RCC 7860 (cell line): ENCODE results near the gene MROH8.
"Not testable (repeated sequence)": the region's sequence is repeated elsewhere in the genome, so short reads cannot be mapped to it uniquely, and the experiment has no call there.

ENCODE experiments used
- DNase-seq: peaks from one replicate; pipeline ENCODE4 v3.0.0-alpha.2; 2015; ENCODE audit warnings: low spot score
- FAIRE-seq: peaks from 2 replicates; lab custom pipeline; 2012; peaks lifted over from hg19 to GRCh38; lab: Jason Lieb, UNC

The MROH8 gene

GRCh38 chr20:37158248-37158647 lies 21.1 kb downstream of the MROH8 start:
- FAIRE-seq = no peak
- DNase-seq = no peak

- DNase-seq (no peak), FAIRE-seq (no peak)
Measured at GRCh38 chr20:37155987-37156386, 23.4 kb downstream of the MROH8 start.

- DNase-seq (no peak), FAIRE-seq (no peak)
Measured at GRCh38 chr20:37154684-37155298, 24.6 kb downstream of the MROH8 start.

GRCh38 chr20:37152284-37152683 lies 27.1 kb downstream of the MROH8 start:
- DNase-seq (no peak), FAIRE-seq (no peak)

- no peak for FAIRE-seq
Measured at GRCh38 chr20:37151529-37151928, 27.8 kb downstream of the MROH8 start.

GRCh38 chr20:37150864-37151263 lies 28.5 kb downstream of the MROH8 start:
- not testable (repeated sequence) for FAIRE-seq, DNase-seq

More at GRCh38 chr20:37151529-37151928, 27.8 kb downstream of the MROH8 start:
- no peak for DNase-seq

- no peak for FAIRE-seq
- no peak for DNase-seq
Measured at GRCh38 chr20:37147250-37147649, 32.1 kb downstream of the MROH8 start.

GRCh38 chr20:37144856-37145404 lies 34.4 kb downstream of the MROH8 start:
- no peak for DNase-seq
- FAIRE-seq = no peak

GRCh38 chr20:37142708-37143107 lies 36.6 kb downstream of the MROH8 start:
- DNase-seq = no peak
- no peak for FAIRE-seq

GRCh38 chr20:37137547-37137946 lies 41.8 kb downstream of the MROH8 start:
- no peak for FAIRE-seq
- DNase-seq = no peak

GRCh38 chr20:37133952-37134351 lies 45.4 kb downstream of the MROH8 start:
- DNase-seq (no peak), FAIRE-seq (no peak)

GRCh38 chr20:37131486-37131885 lies 47.9 kb downstream of the MROH8 start:
- no peak for FAIRE-seq
- no peak for DNase-seq

- DNase-seq (no peak), FAIRE-seq (no peak)
Measured at GRCh38 chr20:37128803-37129202, 50.5 kb downstream of the MROH8 start.

GRCh38 chr20:37126290-37126689 lies 53.1 kb downstream of the MROH8 start:
- not testable (repeated sequence) for FAIRE-seq, DNase-seq

GRCh38 chr20:37123441-37123840 lies 55.9 kb downstream of the MROH8 start:
- no peak for DNase-seq
- no peak for FAIRE-seq

GRCh38 chr20:37120497-37120896 lies 58.9 kb downstream of the MROH8 start:
- no peak for DNase-seq
- no peak for FAIRE-seq

GRCh38 chr20:37119356-37120036 lies 59.9 kb downstream of the MROH8 start:
- FAIRE-seq (no peak), DNase-seq (no peak)

- no peak for DNase-seq
- no peak for FAIRE-seq
Measured at GRCh38 chr20:37114012-37114411, 65.3 kb downstream of the MROH8 start.

- peak; percentile 38 for DNase-seq
- no peak for FAIRE-seq
Measured at GRCh38 chr20:37111926-37112455, 67.4 kb downstream of the MROH8 start.

- no peak for FAIRE-seq
- DNase-seq = no peak
Measured at GRCh38 chr20:37108676-37109075, 70.7 kb downstream of the MROH8 start.

- DNase-seq (no peak), FAIRE-seq (no peak)
Measured at GRCh38 chr20:37102571-37102970, 76.8 kb downstream of the MROH8 start.

- DNase-seq (no peak), FAIRE-seq (no peak)
Measured at GRCh38 chr20:37096415-37097041, 82.8 kb downstream of the MROH8 start.
